Measurements from ENCODE around the gene PRMT1.

The PRMT1 gene

DNA sequence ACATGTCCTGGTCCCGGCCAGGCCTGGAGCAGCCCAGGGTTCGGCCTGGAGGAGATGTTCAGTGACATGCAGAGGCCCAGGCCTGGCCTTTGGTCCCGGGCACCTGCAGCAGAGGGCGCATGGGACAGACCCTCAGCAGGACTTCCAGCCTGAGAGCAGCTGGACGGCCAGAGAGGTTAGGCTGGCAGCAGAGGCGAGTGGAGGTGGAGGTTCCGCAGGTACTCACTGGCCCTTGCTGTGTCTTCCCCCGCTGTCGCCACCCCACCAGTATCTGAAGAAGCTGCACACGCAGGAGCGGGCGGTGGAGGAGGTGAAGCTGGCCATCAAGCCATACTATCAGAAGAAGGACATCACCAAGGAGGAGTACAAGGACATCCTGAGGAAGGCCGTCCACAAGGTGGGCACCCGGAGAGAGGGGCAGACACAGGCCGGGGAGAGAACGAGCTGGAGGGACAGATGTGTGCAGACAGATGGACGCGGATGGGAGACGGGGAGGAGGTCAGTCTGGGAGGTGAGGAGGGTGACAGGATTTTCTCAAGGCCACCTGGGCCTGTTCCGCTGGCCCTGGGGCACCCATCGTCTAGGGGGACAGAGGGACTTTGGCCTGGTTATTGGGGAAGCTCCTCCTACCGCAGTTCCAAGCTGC is 19.5 kb upstream of the PRMT1 start:
- no peak for DNase-seq (ENCODE audit: low read depth)
- no peak overlapping the region for H3K4me3 ChIP-seq (ENCODE audit: low read depth, low read length)
- no peak for TF ChIP-seq CTCF (IDR thresholded peaks at IDR 0.05; ENCODE audit: low read depth, low read length, missing control alignments)

DNA sequence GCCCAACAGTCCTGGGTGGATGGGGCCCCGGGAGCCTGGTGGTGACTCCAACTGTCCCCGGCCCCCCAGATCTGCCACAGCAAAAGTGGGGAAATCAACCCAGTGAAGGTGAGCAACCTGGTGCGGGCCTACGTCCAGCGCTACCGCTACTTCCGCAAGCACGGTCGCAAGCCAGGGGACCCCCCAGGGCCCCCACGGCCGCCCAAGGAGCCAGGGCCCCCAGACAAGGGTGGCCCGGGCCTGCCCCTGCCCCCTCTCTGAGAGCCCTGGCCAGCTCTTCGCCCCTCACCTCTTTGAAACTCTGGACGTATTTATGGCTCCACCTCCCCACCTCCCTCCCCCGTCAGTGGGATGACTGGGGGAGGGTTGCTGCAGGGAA is 18.9 kb upstream of the PRMT1 start:
- no peak for DNase-seq (ENCODE audit: low read depth)
- TF ChIP-seq CTCF (IDR thresholded peaks at IDR 0.05; ENCODE audit: low read depth, low read length, missing control alignments) = no peak
- H3K4me3 ChIP-seq (ENCODE audit: low read depth, low read length) = no peak overlapping the region

- TF ChIP-seq CTCF (IDR thresholded peaks at IDR 0.05; ENCODE audit: low read depth, low read length, missing control alignments) = no peak
- no peak overlapping the region for H3K4me3 ChIP-seq (ENCODE audit: low read depth, low read length)
- DNase-seq (ENCODE audit: low read depth) = no peak
Observed at GRCh38 chr19:49658566-49659442, 18.3 kb upstream of the PRMT1 start.

GRCh38 chr19:49660338-49660961 is 16.6 kb upstream of the PRMT1 start:
- H3K4me3 ChIP-seq (ENCODE audit: low read depth, low read length) = no peak overlapping the region
- DNase-seq (ENCODE audit: low read depth) = no peak
- TF ChIP-seq CTCF (IDR thresholded peaks at IDR 0.05; ENCODE audit: low read depth, low read length, missing control alignments) = no peak

- H3K4me3 ChIP-seq (ENCODE audit: low read depth, low read length) = no peak overlapping the region
- no peak for TF ChIP-seq CTCF (IDR thresholded peaks at IDR 0.05; ENCODE audit: low read depth, low read length, missing control alignments)
- DNase-seq (ENCODE audit: low read depth) = no peak
Observed at GRCh38 chr19:49662011-49662410, 15.1 kb upstream of the PRMT1 start.

DNA sequence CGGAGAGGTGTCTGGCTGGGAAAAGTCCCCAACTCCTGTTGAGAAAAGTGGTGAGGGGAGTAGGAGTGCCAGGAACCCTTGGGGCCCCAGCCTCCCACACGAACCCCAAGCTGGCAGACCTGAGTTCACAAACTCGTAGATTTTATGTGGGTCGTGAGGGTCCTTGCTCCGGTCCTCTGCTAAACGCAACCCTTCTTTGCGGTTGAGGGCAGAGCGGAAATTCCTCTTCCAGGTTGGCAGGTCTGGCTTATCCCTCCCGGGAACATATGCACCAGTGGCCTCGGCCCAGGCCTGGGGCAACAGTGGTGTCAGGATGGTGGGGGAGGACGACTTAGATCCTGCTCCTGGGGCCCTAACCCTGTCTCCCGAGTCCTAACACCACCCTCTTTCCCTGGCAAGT is 13.8 kb upstream of the PRMT1 start:
- H3K4me3 ChIP-seq (ENCODE audit: low read depth, low read length) = no peak overlapping the region; the same call in 1 of the 2 replicates
- no peak for DNase-seq (ENCODE audit: low read depth)
- TF ChIP-seq CTCF (IDR thresholded peaks at IDR 0.05; ENCODE audit: low read depth, low read length, missing control alignments) = no peak

All from GM12864 (cell line).